ELR (cell line): ENCODE results near the gene DGKG.

Experiments
- DNase-seq: peaks from one replicate; pipeline ENCODE4 v3.0.0-alpha.2; 2015; ENCODE audit warnings: low read depth

DGKG gene

DNA sequence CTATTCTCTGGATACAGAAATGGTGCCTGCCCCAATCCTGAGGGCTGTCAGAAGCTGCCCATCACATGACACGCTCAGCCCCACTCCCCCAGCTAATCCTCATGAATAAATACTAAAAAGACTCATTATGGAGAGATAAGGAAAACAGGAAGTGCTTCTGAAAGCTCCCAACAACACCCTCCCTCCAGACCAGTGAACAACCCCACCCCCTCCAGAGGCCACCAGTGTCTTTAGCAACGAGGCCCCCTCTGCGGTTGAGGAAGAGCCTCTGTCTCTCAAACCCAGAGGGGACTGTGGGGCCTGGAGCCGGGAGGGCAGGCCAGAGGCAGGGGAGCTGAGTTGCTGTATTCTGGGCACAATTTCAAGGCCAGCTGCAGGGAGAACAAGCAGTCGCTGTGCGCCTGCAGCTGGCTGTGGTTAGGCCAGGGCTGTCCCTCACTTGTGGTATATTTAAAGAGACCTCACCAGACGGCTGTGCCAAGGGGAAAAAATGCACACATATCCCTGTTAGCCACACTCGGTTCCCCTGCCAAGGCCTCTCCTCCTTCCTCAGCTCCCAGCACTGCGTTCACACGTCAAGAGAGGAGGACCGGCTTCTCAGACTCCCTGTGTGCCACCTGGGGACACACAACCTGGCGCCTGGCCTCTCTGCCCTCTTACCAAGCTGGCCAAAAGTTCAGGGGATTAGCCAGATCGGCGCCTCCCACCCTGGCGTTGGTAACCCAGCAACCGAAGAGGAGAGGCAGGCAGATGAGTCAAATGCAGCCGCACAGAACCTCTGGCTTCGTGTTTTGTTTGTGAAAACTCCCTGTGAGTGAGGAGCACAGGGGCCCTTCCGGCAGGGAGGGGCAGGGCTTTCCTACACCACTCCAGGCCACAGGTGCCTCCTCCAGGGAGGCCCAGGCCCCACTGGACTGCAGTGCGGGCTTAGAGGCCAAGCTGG is 152.0 kb downstream of the DGKG start:
- DNase-seq, result peak; percentile 77

DNA sequence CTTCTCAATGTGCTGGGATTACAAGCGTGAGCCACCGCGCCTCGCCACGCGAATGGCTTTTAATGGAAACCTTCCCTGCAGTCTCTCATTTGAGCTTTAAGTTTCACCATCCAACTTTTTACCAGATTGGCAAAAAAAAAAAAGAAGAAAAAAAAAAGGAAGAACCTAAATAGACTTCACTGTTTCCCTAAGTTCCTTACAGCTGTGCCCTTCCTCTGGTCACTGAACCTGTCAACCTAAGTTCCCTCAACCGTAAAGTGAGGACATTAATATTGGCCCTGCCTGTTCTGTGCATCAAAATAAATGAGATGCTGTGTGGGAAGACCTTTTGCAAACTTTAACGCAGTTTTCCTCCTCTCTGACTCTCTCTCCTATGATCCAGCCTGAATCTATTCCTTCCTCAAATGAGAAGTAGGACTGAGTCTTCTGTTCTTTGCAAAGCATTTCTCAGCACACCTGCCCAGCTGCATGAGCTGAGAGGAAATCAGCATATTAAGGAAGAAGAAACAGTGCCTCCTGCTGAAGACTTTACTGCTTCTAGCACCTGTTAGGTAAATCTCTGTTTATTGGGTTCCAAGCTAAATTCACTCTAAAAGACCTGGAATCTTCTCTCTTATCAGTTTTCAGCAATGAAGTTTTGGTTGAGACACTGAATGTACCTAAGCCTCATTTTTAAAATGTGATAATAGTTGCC is 153.6 kb downstream of the DGKG start:
- no peak for DNase-seq

DNA sequence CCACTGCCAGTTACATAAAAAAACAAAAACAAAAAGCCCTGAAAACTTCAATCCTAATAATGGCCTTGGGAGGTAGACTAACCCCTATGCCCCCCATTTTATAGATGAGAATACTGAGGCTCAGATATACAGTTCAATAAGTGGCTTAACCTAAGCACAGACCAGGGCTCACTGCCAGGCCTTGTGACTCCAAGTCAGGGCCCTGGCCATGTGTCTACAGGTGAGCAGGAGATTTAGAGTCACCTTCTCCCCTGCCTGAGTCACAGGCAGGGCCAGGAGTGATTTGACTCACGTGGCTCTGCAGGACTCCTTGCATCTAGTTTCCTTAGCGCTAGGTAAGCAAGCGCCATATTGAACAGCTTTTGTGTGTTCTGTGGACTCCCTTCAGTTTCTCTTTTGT is 154.5 kb downstream of the DGKG start:
- no peak for DNase-seq

DNA sequence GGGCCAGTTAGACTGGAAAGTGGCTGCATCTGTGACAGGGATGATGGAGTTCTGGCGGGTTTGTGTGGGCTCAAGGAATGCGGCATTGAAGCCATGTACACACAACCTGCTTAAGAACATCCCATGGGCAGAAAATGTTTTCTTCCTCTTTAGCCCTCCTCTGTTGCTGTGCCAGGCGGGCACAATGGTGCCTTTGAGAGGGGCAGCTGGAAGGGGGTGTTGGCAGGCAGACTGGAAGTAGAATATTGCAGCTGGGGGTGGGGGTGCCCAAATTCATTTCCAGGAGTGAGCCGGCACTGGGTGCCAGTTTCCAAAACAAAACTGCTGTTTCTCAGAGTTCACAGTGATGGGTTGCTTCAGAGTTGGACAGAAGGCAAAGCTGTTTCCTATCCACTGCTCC is 161.3 kb downstream of the DGKG start:
- DNase-seq, result no peak

DNA sequence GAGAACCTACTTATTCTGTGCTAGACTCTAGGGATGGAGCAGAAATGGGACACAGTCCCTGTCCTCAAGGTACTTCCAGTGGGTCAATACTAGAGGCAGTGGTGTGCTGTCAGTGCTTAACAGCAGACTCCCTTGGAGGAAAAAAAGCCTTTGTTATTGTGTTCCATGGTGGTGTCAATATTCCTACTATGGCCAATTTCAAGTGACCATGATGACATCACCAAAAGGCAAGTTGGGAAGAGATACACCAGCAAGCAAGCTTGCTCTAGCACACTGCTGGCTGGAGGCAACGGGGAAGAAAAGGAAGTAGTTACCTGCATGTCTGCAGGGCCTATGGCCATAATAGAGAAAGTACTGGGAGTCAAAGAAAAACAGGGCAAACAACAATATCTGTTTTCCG is 163.6 kb downstream of the DGKG start:
- no peak for DNase-seq

DNA sequence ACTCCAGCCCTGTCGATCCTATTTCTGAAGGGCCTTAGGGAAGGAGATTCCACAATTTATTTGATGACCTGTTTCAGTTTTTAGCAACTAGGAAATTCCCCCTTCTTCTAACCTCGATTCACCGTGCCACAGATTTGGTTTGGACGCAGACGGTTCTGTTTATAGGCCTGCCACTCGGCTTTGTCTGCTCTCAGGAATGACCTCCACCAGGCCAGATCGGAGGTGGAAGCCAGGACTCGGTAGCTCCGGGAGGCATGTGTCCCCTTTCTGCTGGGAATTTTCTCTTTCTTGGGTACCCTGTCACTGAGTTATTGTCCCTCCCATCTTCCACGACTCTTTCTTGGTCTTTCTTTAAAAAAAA is 167.6 kb downstream of the DGKG start:
- no peak for DNase-seq

DNA sequence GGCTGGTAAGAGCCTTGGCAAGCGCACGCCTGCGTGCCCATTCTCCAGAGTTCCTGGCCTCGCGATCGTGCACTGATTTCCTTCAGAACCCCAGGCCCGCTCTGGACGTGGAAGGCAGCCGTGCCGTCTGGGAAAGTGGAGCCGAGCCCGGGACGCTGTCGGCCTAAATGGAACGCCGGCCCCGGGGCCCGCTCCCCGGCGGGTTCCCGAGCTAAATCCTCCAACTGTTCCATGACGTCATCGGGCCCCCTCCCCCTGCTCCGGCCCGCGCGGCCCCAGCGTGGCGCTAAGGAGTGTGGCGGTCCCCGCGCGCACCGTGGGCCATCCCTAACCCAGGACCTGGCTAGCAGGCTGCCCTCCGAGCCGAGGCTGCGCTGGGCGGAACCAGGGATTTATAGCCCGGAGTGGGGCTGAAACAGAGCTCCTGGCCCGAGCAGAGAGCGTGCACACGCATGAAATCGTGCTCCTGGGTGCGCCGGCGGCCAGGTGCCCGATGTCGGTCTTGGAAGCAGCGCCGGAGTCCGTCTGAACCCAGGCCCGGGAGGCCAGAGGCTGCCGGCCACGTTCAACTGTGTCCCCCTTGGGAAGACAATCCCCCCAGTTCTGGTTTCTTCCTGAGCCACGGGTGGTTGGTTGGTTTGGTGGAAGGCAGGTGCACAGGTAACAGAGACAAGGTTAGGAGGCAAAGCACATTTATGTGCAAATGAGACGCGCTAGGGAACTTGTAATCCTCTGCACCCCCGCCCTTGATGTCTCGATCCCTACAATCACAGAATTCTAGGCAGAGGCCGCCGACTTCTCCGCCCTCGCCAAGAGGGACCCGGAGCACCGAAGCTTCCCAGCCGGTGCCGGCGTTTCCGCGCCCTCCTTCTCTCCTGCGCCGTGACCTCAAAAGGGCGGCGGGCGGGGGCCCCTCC is 168.2 kb downstream of the DGKG start:
- DNase-seq, result no peak

DNA sequence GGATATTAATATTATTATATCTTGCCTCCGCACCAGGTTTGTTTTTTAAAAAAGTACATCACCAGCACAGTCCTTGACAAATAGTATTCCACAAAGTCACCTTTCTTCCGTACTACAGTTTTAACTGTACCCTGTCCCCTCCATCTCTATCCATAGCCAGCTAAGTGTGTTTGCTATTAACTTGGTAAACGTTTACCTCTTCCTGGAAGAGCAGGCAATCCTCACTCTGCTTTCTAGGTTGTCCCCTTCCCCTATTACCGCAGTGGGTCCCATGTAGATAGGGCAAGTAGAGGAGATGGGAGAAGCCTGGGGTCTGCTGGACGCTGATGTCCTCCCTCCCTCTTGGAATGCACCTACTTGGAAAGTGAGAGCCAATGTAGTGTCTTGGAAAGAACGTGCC is 169.2 kb downstream of the DGKG start:
- DNase-seq, result no peak

DNA sequence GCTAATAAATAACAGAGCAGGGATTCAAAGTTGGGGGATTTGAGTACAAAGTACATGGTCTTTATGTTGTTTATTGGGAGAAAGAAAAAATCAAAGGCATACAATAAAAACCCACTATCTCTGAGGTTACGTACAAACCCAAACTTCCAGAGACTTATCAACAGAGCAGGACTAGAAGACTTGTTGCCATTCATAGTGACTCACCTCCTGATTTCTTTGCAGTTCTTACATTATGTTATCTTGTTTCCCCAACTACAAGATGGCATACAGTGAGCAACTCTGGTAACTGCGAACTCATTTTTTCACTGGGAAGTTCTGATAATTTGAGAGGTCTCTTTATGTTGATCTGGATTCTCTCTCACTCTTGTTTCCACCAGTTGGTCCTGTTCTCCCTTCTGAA is 172.5 kb downstream of the DGKG start:
- DNase-seq, result no peak

DNA sequence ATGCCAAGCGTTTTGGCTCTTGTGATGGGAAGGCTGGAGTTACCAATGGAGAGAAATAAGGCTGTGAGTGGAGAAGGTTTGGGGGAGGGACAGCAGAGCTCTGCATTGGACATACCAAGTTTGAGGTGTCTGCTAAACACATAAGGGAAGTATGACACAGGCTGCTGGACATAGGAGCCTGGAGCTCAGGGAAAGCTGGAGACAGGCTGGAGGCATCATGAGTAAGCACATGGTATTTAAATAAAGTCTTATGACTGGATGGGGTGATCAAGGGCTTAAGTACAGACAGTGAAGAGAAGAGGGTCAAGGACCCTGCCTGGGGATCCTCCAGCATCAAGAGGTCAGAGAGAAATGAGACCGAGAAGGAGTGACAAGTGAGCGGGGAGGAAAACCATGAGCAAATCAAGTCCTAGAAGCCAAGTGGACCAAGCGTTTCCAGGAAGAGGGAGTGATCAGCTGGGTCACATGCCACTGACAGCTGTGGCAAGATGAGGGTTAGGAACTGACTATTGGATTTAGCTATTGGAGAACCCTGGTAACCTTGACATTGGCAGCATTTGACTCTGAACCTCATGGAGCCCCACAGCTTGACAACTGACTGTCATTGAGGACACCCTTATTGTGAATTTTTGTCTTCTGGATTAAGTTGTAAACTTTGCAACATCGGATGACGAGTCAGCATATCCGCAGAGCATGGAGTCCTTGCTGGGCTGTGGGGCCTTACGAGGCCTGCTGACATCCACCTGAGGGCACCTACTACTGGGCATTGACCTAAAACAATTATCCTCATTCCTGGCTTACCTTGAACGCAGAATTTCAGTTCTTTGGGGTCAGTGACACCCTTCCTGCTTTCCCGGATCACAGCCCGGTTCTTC is 174.4 kb downstream of the DGKG start:
- DNase-seq, result peak; percentile 14

DNA sequence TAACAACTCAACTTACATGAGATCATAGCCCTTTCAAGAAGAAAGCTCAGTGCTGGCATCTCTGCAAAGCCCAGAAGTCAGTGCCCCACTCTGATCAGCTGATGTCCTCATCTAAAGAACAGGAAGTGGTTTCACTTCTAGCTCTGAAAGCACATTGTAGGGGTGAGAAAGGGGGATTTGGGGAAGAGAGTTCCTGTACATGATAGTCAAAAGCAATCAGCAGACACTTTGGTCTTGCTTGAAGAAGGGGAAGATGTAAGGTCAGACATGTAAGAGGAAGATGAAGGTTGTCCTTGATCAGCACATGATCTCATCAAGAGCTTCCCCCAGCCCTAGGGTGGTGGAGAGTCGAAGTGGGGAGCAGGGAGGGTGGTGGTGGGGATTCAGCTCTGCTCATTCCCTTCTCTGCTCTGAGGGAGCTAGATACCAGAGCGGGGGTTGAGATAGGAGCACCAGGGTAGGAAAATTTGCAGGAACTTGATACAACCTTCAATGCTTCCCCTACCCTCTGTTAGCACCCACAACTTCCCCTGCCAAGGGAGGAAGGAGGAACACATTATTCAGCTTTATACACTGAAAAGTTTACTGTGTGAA is 176.7 kb downstream of the DGKG start:
- no peak for DNase-seq

DNA sequence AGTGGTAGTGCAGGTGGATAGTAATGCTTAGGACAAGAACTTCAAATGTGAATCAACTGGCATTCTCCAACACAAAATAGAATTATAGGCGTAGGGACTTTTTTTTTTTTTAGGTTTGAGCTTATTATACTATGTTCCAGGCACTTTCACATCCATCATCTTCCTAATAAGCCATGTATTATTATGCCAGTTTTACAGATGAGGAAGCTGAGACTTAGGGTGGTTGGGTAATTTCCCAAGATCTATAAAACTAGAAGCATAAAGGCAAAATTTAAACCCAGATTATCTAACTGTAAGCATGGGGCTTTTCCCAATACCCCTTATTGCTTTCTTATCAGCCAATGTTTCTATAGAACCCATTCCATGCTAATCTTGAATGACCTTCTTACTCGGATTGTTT is 178.0 kb downstream of the DGKG start:
- DNase-seq, result no peak

DNA sequence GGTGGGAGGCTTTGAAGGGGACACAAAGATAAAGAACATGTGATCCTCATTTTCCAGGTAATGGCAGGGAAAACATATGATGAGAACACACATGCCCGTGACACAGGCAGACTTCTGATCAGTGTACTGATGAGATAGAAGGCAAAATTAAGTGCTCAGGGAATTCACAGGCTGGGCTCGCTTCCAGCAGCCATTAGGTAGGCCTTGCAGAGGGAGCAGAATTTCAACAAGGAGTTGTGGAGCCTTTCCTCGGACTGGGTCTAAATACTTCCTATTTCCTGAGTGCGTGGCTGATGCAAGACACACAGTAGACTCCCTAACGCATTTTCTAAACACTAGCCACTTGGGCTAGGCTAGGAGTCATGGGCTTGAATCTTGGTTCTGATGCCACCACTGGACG is 179.2 kb downstream of the DGKG start:
- no peak for DNase-seq

DNA sequence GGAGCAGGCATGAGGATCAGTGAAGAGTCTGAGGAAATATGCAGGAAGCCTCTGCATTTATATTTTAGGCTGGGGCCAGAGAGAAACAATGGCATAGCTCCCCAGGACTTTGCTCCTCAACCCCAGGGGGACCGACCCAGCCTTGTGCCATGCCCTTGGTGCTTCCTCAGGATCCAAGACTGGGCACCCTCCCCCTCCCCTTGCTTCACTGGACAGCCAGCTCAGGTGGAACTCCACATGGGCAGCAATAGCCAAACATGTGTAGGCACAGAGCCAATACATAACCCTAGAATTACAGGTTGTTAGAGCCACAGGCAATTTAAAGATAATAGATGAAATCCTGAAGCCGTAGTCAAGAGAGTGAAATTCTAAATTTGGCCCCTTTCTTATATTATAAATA is 180.1 kb downstream of the DGKG start:
- no peak for DNase-seq

DNA sequence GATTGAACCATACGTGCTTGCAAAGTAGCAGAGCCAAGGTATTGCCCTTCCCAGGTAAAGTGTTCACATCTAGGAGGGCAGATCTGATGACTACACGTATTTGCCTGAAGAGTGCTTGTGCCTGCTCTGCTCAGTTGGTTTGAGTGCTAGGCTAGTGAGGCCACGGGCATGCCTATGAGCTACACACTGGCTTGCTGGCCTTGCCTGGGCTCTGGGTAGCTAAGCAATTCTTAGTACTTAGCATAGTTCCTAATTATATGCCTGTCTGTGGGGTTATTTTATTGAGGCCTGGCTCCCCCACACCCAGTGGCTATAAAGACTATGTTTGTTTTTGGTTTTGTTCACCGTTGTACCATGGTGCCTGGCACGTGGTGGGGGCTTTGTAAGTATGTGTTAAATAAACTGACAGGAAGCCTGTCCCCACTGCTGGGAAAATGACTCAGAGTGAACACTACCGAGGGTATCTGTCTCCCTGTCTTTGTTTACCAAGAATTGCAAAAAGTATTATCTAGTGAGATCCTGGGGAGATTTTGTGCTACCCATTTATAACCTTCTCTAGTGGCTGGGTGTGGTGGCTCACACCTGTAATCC is 181.0 kb downstream of the DGKG start:
- DNase-seq, result no peak

DNA sequence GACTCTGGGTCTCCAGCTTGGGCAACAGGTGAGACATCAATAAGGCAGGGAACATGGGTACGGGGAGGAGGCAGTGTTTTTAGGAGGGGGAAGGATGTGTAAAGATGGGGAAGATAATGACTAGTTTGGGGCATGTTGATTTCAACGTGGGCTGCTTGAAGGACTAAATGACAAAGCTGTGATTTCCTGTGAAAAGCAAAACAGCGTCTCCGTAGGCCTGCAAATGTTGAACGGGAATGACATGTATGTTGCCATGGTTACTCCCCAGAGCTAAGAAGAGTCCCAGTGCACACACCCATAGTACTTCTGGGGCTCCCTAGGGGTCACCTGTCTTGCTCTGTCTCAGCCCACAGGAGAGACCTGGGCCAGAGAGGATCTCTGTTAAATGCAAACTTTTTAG is 181.9 kb downstream of the DGKG start:
- DNase-seq, result no peak

DNA sequence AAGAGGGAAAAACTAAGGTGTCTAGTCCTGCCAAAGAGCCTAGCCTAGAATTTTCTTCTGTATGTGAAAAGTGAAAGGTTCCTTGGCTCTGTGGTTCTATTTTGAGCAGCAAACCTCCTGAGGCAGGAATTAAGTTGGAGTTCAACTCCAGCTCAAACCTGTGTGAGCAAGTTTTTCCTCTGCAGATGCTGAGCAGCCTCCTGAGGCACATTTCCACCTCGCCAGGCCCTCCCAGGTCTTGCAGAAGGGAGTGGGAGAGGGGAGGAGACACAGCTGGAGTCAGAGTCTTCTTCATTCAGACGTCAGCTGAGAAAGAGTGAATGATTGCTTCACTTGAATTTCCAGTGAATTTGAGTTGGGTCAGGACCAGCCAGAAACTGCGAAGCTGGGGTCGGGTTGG is 183.6 kb downstream of the DGKG start:
- DNase-seq, result no peak

DNA sequence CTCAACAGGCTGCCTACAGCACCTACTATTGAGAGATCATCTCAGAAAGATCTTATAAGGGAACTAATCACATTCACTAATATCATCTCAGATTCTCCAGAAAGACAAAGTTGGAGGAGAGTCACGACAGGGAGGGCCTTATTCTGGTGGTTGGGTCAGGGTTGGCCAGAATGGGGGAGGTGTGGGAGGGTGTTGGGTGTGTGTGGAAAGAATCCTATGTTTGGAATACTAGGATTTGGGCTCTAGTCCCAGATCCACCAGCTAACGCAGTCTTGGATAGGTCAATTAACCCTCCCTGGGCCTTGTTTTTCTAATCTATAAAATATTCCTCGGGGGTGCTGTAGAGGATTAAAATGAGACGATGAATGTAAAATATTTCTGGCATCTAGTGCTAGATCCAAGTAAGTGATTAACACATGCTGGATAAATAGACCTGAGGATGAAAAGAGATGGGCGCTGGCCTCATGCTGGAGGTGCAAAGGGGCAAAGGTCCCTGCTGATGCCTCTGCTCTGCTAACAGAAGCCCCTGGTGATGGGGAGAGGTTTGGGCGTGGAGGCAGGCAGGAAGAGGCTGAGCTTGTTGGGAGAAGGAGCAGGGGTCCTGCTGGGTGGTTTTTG is 185.6 kb downstream of the DGKG start:
- DNase-seq, result no peak

DNA sequence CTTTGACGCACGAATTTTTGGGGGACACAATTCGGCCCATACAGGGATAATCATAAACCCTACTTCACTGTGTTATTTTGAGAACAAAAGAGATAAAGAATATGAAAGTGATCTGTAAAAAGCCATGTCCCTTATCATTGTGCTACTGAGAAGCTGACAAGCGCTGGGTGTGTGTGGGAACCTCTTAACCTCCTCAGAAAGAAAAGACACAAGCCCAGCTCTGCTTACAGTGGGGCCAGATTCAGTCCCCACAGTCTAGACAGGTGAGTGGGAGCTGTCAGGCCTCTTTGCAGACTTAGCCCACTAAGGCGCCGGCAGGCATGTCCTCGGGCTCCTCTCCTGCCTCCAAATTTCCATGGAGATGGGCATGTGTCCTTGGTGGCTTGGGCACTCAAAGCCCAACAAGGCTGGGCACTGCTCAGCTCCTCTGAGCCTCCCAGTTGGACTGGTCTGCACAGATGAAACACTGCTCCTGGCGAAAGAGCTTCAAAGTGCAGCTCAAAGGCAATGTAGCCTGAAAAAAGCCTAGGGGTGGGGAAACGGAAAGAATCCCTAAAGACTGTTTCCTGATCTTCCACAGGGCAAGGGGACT is 188.7 kb downstream of the DGKG start:
- DNase-seq, result no peak

DNA sequence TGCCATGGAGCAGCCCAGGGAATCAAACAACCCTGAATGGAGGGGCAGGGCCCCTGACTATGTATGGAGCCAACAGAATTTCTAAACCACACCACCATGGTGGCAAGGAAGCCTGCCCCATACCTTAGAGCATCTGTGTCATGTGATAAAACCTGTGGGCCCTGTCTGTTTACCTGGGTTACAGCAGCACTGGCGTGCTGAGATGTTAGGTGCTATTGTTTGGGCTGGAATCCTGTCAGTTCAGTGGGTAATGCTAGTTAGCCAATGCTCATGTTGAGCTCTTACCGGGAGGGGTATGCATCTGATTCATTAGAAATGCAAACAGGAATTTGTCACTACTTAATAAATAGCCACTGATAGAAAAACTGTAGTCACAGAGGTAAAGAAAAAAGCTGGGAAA is 189.7 kb downstream of the DGKG start:
- no peak for DNase-seq
